Measurements from ENCODE around the gene SHCBP1L. TPM values are rescaled to one million over a fixed set of nuclear protein-coding genes. Genes with fewer than 3 reads are reported as not detected.
A peak's percentile ranks its signal among the peaks of the same experiment; 100 is the strongest.

SHCBP1L gene
- total RNA-seq, 2 experiments from 2014 or later: not detected

- ChIA-PET POLR2A (interaction anchor here (0.8 to 1.2 kb wide), 2 partner anchors 12 to 28 kb away, joined by 3 to 4 read pairs; no protein-coding TSS in a partner anchor), CTCF (no interaction called here)
- Mint-ChIP-seq H3K4me3 (no peak overlapping the region), H3K4me1 (ENCODE audit: low read depth) (peaks cover 19% of the 10 kb centered on the region), H3K36me3 (ENCODE audit: low read depth) (peaks cover 81% of the 10 kb centered on the region), H3K27me3 (no peaks in the 10 kb centered on the region), H3K27ac (peak overlapping the region; percentile 55), H3K9me3 (no peaks in the 10 kb centered on the region)
- no peak for ATAC-seq
- intact Hi-C loops (cut with micrococcal nuclease): no loop called here
- peak; percentile 12 for DNase-seq
- TF ChIP-seq, protein P1, sequence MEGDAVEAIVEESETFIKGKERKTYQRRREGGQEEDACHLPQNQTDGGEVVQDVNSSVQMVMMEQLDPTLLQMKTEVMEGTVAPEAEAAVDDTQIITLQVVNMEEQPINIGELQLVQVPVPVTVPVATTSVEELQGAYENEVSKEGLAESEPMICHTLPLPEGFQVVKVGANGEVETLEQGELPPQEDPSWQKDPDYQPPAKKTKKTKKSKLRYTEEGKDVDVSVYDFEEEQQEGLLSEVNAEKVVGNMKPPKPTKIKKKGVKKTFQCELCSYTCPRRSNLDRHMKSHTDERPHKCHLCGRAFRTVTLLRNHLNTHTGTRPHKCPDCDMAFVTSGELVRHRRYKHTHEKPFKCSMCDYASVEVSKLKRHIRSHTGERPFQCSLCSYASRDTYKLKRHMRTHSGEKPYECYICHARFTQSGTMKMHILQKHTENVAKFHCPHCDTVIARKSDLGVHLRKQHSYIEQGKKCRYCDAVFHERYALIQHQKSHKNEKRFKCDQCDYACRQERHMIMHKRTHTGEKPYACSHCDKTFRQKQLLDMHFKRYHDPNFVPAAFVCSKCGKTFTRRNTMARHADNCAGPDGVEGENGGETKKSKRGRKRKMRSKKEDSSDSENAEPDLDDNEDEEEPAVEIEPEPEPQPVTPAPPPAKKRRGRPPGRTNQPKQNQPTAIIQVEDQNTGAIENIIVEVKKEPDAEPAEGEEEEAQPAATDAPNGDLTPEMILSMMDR (IDR thresholded peaks at IDR 0.05): no peak
Measured at GRCh38 chr1:182869241-182869666, 83.7 kb downstream of the SHCBP1L start.

- CTCF ChIA-PET: no interaction called here
- POLR2A ChIA-PET: interaction anchor here (1.1 kb wide), 2 partner anchors 9 to 19 kb away, joined by 4 read pairs; no protein-coding TSS in a partner anchor
- H3K36me3 Mint-ChIP-seq (ENCODE audit: low read depth): peaks cover 73% of the 10 kb centered on the region
- peak overlapping the region; percentile 30 for H3K27ac Mint-ChIP-seq
- H3K27me3 Mint-ChIP-seq: no peaks in the 10 kb centered on the region
- TF ChIP-seq, protein P1 (IDR thresholded peaks at IDR 0.05): no peak
- intact Hi-C loops (cut with micrococcal nuclease): no loop called here
- peaks cover 20% of the 10 kb centered on the region for H3K4me1 Mint-ChIP-seq (ENCODE audit: low read depth)
- H3K4me3 Mint-ChIP-seq: no peak overlapping the region
- H3K9me3 Mint-ChIP-seq: no peaks in the 10 kb centered on the region
- ATAC-seq (no peak), DNase-seq (no peak)
Measured at GRCh38 chr1:182867861-182868260, 85.1 kb downstream of the SHCBP1L start.

- peaks cover 44% of the 10 kb centered on the region for H3K4me1 Mint-ChIP-seq (ENCODE audit: low read depth)
- intact Hi-C loops (cut with micrococcal nuclease): no loop called here
- H3K27me3 Mint-ChIP-seq: no peaks in the 10 kb centered on the region
- no peaks in the 10 kb centered on the region for H3K9me3 Mint-ChIP-seq
- no peak overlapping the region for H3K4me3 Mint-ChIP-seq
- peak overlapping the region; percentile 66 for H3K27ac Mint-ChIP-seq
- ChIA-PET POLR2A (interaction anchor here (2.3 to 3.5 kb wide), 2 partner anchors 9 to 18 kb away, joined by 9 to 10 read pairs; no protein-coding TSS in a partner anchor), CTCF (no interaction called here)
- no peak for DNase-seq
- TF ChIP-seq, protein P1 (IDR thresholded peaks at IDR 0.05): no peak
- H3K36me3 Mint-ChIP-seq (ENCODE audit: low read depth): peaks cover 74% of the 10 kb centered on the region
- ATAC-seq: no peak
Measured at GRCh38 chr1:182863940-182864339, 89.0 kb downstream of the SHCBP1L start.

DNA sequence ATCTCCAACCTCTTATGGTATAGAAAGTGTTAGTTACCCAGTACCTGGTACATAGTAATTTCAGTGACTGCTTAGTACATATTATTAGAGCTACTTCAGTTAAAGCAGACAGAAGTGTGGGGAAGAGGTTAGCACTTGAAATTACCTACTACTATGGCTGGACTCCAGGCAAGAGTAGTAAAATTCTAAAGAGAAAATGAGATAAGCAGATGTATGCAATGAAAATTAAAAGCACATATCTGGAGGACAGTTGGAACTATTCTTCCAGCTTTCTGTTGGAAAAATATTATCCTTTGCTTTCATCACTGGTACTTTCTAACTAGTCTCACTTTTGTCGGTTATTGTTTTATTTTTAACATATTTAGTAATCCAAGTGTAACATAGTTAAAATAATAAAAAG is 90.1 kb downstream of the SHCBP1L start:
- Mint-ChIP-seq H3K4me1 (ENCODE audit: low read depth) (peaks cover 51% of the 10 kb centered on the region), H3K27me3 (no peaks in the 10 kb centered on the region), H3K9me3 (no peaks in the 10 kb centered on the region), H3K27ac (no peak overlapping the region), H3K36me3 (ENCODE audit: low read depth) (peaks cover 75% of the 10 kb centered on the region), H3K4me3 (no peak overlapping the region)
- TF ChIP-seq, protein P1 (IDR thresholded peaks at IDR 0.05): no peak
- ATAC-seq (no peak), DNase-seq (no peak)
- intact Hi-C loops (cut with micrococcal nuclease): no loop called here
- ChIA-PET CTCF (no interaction called here), POLR2A (interaction anchor here (3.5 kb wide), 1 partner anchor 17 kb away, joined by 10 read pairs; no protein-coding TSS in a partner anchor)

DNA sequence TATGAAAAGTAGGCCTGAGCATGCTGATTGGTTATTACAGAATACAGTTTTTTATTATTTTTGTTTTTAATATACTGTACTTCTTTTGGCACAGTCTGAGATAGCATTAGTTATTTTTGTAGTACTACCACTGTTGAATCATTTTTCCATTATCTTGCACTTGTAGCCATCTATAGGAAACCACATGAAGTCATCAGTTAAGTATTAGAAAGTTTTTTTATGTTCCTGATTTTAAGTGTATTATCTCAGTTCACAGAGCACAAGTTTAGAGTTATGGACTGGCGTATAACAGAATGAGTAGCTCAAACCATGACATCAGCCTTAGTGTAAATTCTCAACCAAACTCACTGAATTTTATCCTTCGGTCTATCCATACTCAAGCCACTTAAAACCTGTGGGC is 91.0 kb downstream of the SHCBP1L start:
- Mint-ChIP-seq H3K4me3 (no peak overlapping the region), H3K27ac (peak overlapping the region; percentile 76), H3K4me1 (ENCODE audit: low read depth) (peaks cover 51% of the 10 kb centered on the region), H3K9me3 (no peaks in the 10 kb centered on the region), H3K36me3 (ENCODE audit: low read depth) (peaks cover 77% of the 10 kb centered on the region), H3K27me3 (no peaks in the 10 kb centered on the region)
- TF ChIP-seq, protein P1 (IDR thresholded peaks at IDR 0.05): no peak
- peak; percentile 68 for ATAC-seq
- ChIA-PET POLR2A (interaction anchor here (3.5 kb wide), 1 partner anchor 16 kb away, joined by 10 read pairs; no protein-coding TSS in a partner anchor), CTCF (no interaction called here)
- intact Hi-C loops (cut with micrococcal nuclease): no loop called here
- no peak for DNase-seq
